HG03354 (cell line): ENCODE measurements around the gene SMG1.
"Not testable (repeated sequence)": the region's sequence is repeated elsewhere in the genome, so short reads cannot be mapped to it uniquely, and the experiment has no call there.

Experiments used
- ATAC-seq: cut with Tn5 transposase; IDR thresholded peaks from one replicate; pipeline ENCODE4 v1.9.1; 2021; ENCODE audit warnings: mild to moderate bottlenecking; ENCODE audit not compliant: unreplicated experiment, poor library complexity, severe bottlenecking

Gene SMG1

GRCh38 chr16:18862891-18863290 is 63.3 kb downstream of the SMG1 start:
- ATAC-seq, result not testable (repeated sequence)

GRCh38 chr16:18855196-18855595 is 71.0 kb downstream of the SMG1 start:
- no peak for ATAC-seq

GRCh38 chr16:18853694-18854093 is 72.5 kb downstream of the SMG1 start:
- no peak for ATAC-seq

GRCh38 chr16:18852647-18853046 is 73.6 kb downstream of the SMG1 start:
- no peak for ATAC-seq

- ATAC-seq, result no peak
Measured at GRCh38 chr16:18846416-18846815, 79.8 kb downstream of the SMG1 start.

GRCh38 chr16:18842565-18842964 is 83.6 kb downstream of the SMG1 start:
- no peak for ATAC-seq

GRCh38 chr16:18841833-18842525 is 84.2 kb downstream of the SMG1 start:
- ATAC-seq, result no peak

- ATAC-seq, result no peak
Measured at GRCh38 chr16:18839555-18839954, 86.7 kb downstream of the SMG1 start.

GRCh38 chr16:18836702-18837101 is 89.5 kb downstream of the SMG1 start:
- ATAC-seq, result no peak

- no peak for ATAC-seq
Measured at GRCh38 chr16:18834864-18835263, 91.3 kb downstream of the SMG1 start.

GRCh38 chr16:18833707-18834505 is 92.3 kb downstream of the SMG1 start:
- ATAC-seq, result no peak

GRCh38 chr16:18832613-18833012 is 93.6 kb downstream of the SMG1 start:
- no peak for ATAC-seq

GRCh38 chr16:18832006-18832405 is 94.2 kb downstream of the SMG1 start:
- ATAC-seq, result no peak

- no peak for ATAC-seq
Measured at GRCh38 chr16:18829251-18829650, 97.0 kb downstream of the SMG1 start.

- no peak for ATAC-seq
Measured at GRCh38 chr16:18827890-18828289, 98.3 kb downstream of the SMG1 start.

GRCh38 chr16:18816286-18816685 is 109.9 kb downstream of the SMG1 start:
- ATAC-seq, result no peak

- ATAC-seq, result no peak
Measured at GRCh38 chr16:18811925-18812324, 114.3 kb downstream of the SMG1 start.

- no peak for ATAC-seq
Measured at GRCh38 chr16:18809165-18809564, 117.0 kb downstream of the SMG1 start.

- ATAC-seq, result no peak
Measured at GRCh38 chr16:18805257-18805773, 120.9 kb downstream of the SMG1 start.

- no peak for ATAC-seq
Measured at GRCh38 chr16:18804540-18804939, 121.7 kb downstream of the SMG1 start.
